HUES6 (cell line): ENCODE results near the gene MEX3D.

Experiments used
- H3K27ac ChIP-seq: 2 replicates; pipeline ENCODE4 v1.7.0; 2013; ENCODE audit warnings: low read depth, mild to moderate bottlenecking, low read length, inconsistent platforms
- H3K27me3 ChIP-seq: 2 replicates; pipeline ENCODE4 v1.6.1; 2013; ENCODE audit warnings: low read length; ENCODE audit not compliant: control insufficient read depth, insufficient read depth
- H3K36me3 ChIP-seq: 2 replicates; pipeline ENCODE4 v1.6.1; 2013; ENCODE audit warnings: low read length; ENCODE audit not compliant: control insufficient read depth, insufficient read depth
- H3K4me1 ChIP-seq: 2 replicates; pipeline ENCODE4 v1.6.1; 2013; ENCODE audit warnings: low read length; ENCODE audit not compliant: control insufficient read depth, insufficient read depth
- H3K4me3 ChIP-seq: 2 replicates; pipeline ENCODE4 v1.5.1; 2013; ENCODE audit warnings: low read depth, low read length
- H3K9ac ChIP-seq: one replicate; pipeline ENCODE4 v1.6.1; 2013; ENCODE audit warnings: mild to moderate bottlenecking, low read length
- H3K9me3 ChIP-seq: 2 replicates; pipeline ENCODE4 v1.6.1; 2013; ENCODE audit warnings: low read depth, low read length; ENCODE audit not compliant: control insufficient read depth, insufficient read depth

The MEX3D gene

GRCh38 chr19:1505991-1506881 is 61.9 kb downstream of the MEX3D start:
- Histone ChIP-seq H3K4me1 (peaks cover 9% of the 10 kb centered on the region; the same call in 1 of the 2 replicates), H3K9ac (no peak overlapping the region), H3K4me3 (no peak overlapping the region), H3K9me3 (no peaks in the 10 kb centered on the region), H3K27ac (no peak overlapping the region), H3K27me3 (peaks cover 59% of the 10 kb centered on the region), H3K36me3 (no peaks in the 10 kb centered on the region)

- no peak overlapping the region for H3K4me3 ChIP-seq
- H3K4me1 ChIP-seq: peaks cover 7% of the 10 kb centered on the region; the same call in 1 of the 2 replicates
- H3K36me3 ChIP-seq: no peaks in the 10 kb centered on the region
- no peak overlapping the region for H3K9ac ChIP-seq
- peaks cover 49% of the 10 kb centered on the region for H3K27me3 ChIP-seq
- H3K9me3 ChIP-seq: peaks cover 2% of the 10 kb centered on the region
- H3K27ac ChIP-seq: no peak overlapping the region
These were observed 63.1 kb downstream of the MEX3D start for GRCh38 chr19:1505012-1505411.
